Neural progenitor cell (in vitro differentiated cells): ENCODE measurements around the gene TCF19. TPM values are rescaled to one million over a fixed set of nuclear protein-coding genes. Genes with fewer than 3 reads are reported as not detected.
"Not testable (repeated sequence)": the region's sequence is repeated elsewhere in the genome, so short reads cannot be mapped to it uniquely, and the experiment has no call there.

Experiments used
- DNase-seq: peaks from one replicate; pipeline ENCODE4 v3.0.0-alpha.2; 2016; ENCODE audit warnings: low spot score
- H2AFZ ChIP-seq: fragments of 200-600 bp; sonication (generic); replicated peaks from 2 replicates; pipeline ENCODE4 v1.6.1; 2016; ENCODE audit warnings: antibody characterized with exemption
- H3F3A ChIP-seq: fragments of 200-600 bp; sonication (generic); 2 replicates; pipeline ENCODE4 v1.6.1; 2016; ENCODE audit warnings: antibody characterized with exemption, low read depth
- H3K27ac ChIP-seq: fragments of 200-600 bp; sonication (generic); 2 replicates; pipeline ENCODE4 v1.5.1; 2016; ENCODE audit warnings: mild to moderate bottlenecking
- H3K27me3 ChIP-seq: fragments of 200-600 bp; sonication (generic); 2 replicates; pipeline ENCODE4 v1.6.1; 2016; ENCODE audit warnings: mild to moderate bottlenecking, moderate library complexity
- H3K36me3 ChIP-seq: fragments of 200-600 bp; sonication (generic); 2 replicates; pipeline ENCODE4 v1.5.1; 2016
- H3K4me1 ChIP-seq: fragments of 200-600 bp; sonication (generic); 2 replicates; pipeline ENCODE4 v1.6.1; 2016; ENCODE audit warnings: mixed run types
- H3K4me2 ChIP-seq: fragments of 200-600 bp; sonication (generic); 2 replicates; pipeline ENCODE4 v1.6.1; 2016
- H3K4me3 ChIP-seq: fragments of 200-600 bp; sonication (generic); 2 replicates; pipeline ENCODE4 v1.5.1; 2016
- H3K79me2 ChIP-seq: fragments of 200-600 bp; sonication (generic); 2 replicates; pipeline ENCODE4 v1.6.1; 2016; ENCODE audit warnings: low read depth
- H3K9ac ChIP-seq: fragments of 200-600 bp; sonication (generic); 2 replicates; pipeline ENCODE4 v1.6.1; 2016
- H3K9me3 ChIP-seq: fragments of 200-600 bp; sonication (generic); 2 replicates; pipeline ENCODE4 v1.5.1; 2016; ENCODE audit warnings: low read depth
- H4K20me1 ChIP-seq: fragments of 200-600 bp; sonication (generic); 2 replicates; pipeline ENCODE4 v1.6.1; 2016; ENCODE audit warnings: low read depth
- H3K27ac Mint-ChIP-seq: 3 replicates; pipeline ENCODE4 v1.8.0; 2021; ENCODE audit warnings: mixed read lengths
- H3K27me3 Mint-ChIP-seq: 2 replicates; pipeline ENCODE4 v1.8.0; 2022; ENCODE audit warnings: low read depth, mild to moderate bottlenecking, inconsistent platforms, moderate library complexity, mixed read lengths; ENCODE audit not compliant: insufficient read depth
- H3K36me3 Mint-ChIP-seq: 3 replicates; pipeline ENCODE4 v1.8.0; 2021; ENCODE audit warnings: mixed read lengths
- H3K4me1 Mint-ChIP-seq: 3 replicates; pipeline ENCODE4 v1.8.0; 2021; ENCODE audit warnings: mixed read lengths
- H3K4me3 Mint-ChIP-seq: 3 replicates; pipeline ENCODE4 v1.8.0; 2021; ENCODE audit warnings: mild to moderate bottlenecking, moderate library complexity, mixed read lengths
- H3K9me3 Mint-ChIP-seq: 3 replicates; pipeline ENCODE4 v1.8.0; 2020; ENCODE audit warnings: mixed read lengths
- EZH2 ChIP-seq: fragments of 200-600 bp; sonication (generic); IDR thresholded peaks from 2 replicates; pipeline ENCODE4 v1.6.1; 2017; ENCODE audit warnings: antibody characterized with exemption, mild to moderate bottlenecking, moderate library complexity
- EZH2phosphoT487 ChIP-seq: fragments of 200-600 bp; sonication (generic); IDR thresholded peaks from 2 replicates; pipeline ENCODE4 v1.6.1; 2017; ENCODE audit warnings: antibody characterized with exemption
- total RNA-seq: library from RNA; depleted of rRNA; stranded (reverse); fragments of >200 nt; gene quantifications from 2 replicates; pipeline ENCODE4 v1.2.3, GENCODE V29; 2015; ENCODE audit warnings: low replicate concordance
- TF ChIP-seq, protein P1 (sequence below): fragments of 200-600 bp; sonication (generic); IDR thresholded peaks from 2 replicates; pipeline ENCODE4 v1.5.1; 2017; ENCODE audit warnings: antibody characterized with exemption, mild to moderate bottlenecking

Gene TCF19
- total RNA-seq, 1 donor from 2014 or later, result 6.2 TPM

DNA sequence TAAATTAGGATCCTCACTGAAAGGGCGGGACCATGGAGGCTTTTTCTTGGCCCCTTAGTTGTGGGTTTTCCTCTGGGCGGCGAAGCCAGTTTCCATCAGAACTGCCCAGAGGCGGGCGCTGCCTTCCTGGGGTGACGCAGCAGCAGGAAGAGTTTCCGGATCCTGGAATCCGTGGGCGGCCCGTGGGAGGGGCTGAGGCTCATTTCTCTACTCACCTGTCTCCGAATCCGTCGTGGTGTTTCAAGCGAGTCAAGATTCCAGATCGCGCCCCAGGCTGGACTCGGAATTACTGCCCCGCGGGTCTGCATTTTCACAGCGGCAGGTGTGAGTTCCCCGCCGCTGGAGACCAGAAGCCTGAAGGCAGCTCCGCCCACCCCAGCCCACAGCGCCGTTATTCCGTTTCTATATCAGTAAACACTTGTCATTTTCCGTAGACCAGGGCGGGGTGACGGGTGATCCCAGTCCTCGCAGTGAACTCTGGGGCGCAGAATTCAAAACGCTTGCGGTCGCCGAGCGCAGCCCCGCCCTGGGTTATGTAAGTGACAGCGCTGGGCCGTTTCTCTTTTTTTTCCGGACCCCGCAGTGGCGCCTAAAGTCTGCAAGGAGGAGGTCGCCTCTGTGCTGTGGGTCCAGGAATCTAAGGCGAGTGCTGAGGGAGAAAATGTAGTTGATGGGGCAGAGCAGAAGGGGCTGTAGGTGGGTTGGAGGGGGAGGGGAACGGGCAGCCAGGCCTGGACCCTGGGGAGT lies 39.3 kb downstream of the TCF19 start:
- peak overlapping the region; percentile 67 for H3K4me3 ChIP-seq
- Mint-ChIP-seq H3K36me3 (peaks cover 1% of the 10 kb centered on the region), H3K4me3 (peak overlapping the region; percentile 85), H3K9me3 (peaks cover 7% of the 10 kb centered on the region), H3K4me1 (peaks cover 8% of the 10 kb centered on the region), H3K27me3 (peaks cover 9% of the 10 kb centered on the region), H3K27ac (no peak overlapping the region)
- H3K9ac ChIP-seq, result no peak overlapping the region
- no peaks in the 10 kb centered on the region for H3F3A ChIP-seq
- no peaks in the 10 kb centered on the region for H3K36me3 ChIP-seq
- DNase-seq, result peak; percentile 72
- H2AFZ ChIP-seq, result peak overlapping the region; percentile 89
- no peaks in the 10 kb centered on the region for H3K79me2 ChIP-seq
- H3K27ac ChIP-seq, result no peak overlapping the region
- TF ChIP-seq EZH2phosphoT487, result no peak
- no peak for TF ChIP-seq EZH2
- TF ChIP-seq, protein P1, sequence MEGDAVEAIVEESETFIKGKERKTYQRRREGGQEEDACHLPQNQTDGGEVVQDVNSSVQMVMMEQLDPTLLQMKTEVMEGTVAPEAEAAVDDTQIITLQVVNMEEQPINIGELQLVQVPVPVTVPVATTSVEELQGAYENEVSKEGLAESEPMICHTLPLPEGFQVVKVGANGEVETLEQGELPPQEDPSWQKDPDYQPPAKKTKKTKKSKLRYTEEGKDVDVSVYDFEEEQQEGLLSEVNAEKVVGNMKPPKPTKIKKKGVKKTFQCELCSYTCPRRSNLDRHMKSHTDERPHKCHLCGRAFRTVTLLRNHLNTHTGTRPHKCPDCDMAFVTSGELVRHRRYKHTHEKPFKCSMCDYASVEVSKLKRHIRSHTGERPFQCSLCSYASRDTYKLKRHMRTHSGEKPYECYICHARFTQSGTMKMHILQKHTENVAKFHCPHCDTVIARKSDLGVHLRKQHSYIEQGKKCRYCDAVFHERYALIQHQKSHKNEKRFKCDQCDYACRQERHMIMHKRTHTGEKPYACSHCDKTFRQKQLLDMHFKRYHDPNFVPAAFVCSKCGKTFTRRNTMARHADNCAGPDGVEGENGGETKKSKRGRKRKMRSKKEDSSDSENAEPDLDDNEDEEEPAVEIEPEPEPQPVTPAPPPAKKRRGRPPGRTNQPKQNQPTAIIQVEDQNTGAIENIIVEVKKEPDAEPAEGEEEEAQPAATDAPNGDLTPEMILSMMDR, result no peak
- no peaks in the 10 kb centered on the region for H4K20me1 ChIP-seq
- no peaks in the 10 kb centered on the region for H3K27me3 ChIP-seq
- H3K4me2 ChIP-seq, result peak overlapping the region; percentile 89
- peaks cover 2% of the 10 kb centered on the region for H3K4me1 ChIP-seq
- H3K9me3 ChIP-seq, result no peaks in the 10 kb centered on the region

GRCh38 chr6:31199105-31199452 lies 40.7 kb downstream of the TCF19 start:
- H3K27ac ChIP-seq, H3K27me3 ChIP-seq, H3K4me3 ChIP-seq, H3K27me3 Mint-ChIP-seq, H3K36me3 Mint-ChIP-seq, H3K9me3 ChIP-seq, H3K36me3 ChIP-seq, DNase-seq, H3K9me3 Mint-ChIP-seq, H3F3A ChIP-seq, H3K79me2 ChIP-seq, H3K9ac ChIP-seq, H3K4me3 Mint-ChIP-seq, H4K20me1 ChIP-seq, H3K4me2 ChIP-seq, H2AFZ ChIP-seq, H3K27ac Mint-ChIP-seq: not testable (repeated sequence)
- peaks cover 13% of the 10 kb centered on the region for H3K4me1 ChIP-seq
- H3K4me1 Mint-ChIP-seq, result peaks cover 22% of the 10 kb centered on the region

- peaks cover 13% of the 10 kb centered on the region for H3K4me1 ChIP-seq
- no peaks in the 10 kb centered on the region for H4K20me1 ChIP-seq
- no peak overlapping the region for H3K9ac ChIP-seq
- no peak for DNase-seq
- H3K4me1 Mint-ChIP-seq, result peaks cover 22% of the 10 kb centered on the region
- H3K27me3 ChIP-seq, result no peaks in the 10 kb centered on the region
- H3K36me3 Mint-ChIP-seq, result no peaks in the 10 kb centered on the region
- H3K9me3 Mint-ChIP-seq, result no peaks in the 10 kb centered on the region
- H3K9me3 ChIP-seq, result no peaks in the 10 kb centered on the region
- no peak overlapping the region for H3K27ac Mint-ChIP-seq
- H2AFZ ChIP-seq, result no peak overlapping the region
- H3F3A ChIP-seq, result no peaks in the 10 kb centered on the region
- no peak overlapping the region for H3K4me3 Mint-ChIP-seq
- no peak overlapping the region for H3K27ac ChIP-seq
- H3K4me3 ChIP-seq, result no peak overlapping the region
- H3K27me3 Mint-ChIP-seq, result no peaks in the 10 kb centered on the region
- TF ChIP-seq, protein P1, result no peak
- TF ChIP-seq EZH2 (no peak), EZH2phosphoT487 (no peak)
- H3K36me3 ChIP-seq, result no peaks in the 10 kb centered on the region
- H3K4me2 ChIP-seq, result no peak overlapping the region
- H3K79me2 ChIP-seq, result no peaks in the 10 kb centered on the region
Observed at GRCh38 chr6:31202259-31203166, 44.1 kb downstream of the TCF19 start.
